CD4-positive, alpha-beta T cell treated with Interleukin-4 for 4 hours (primary cell): ENCODE results near the gene KCNQ1.

ENCODE experiments used
- DNase-seq: peaks from one replicate; pipeline ENCODE4 v3.0.0-alpha.2; 2020

Gene KCNQ1

GRCh38 chr11:2760196-2760871, 315.5 kb downstream of the KCNQ1 start:
- DNase-seq = no peak

DNA sequence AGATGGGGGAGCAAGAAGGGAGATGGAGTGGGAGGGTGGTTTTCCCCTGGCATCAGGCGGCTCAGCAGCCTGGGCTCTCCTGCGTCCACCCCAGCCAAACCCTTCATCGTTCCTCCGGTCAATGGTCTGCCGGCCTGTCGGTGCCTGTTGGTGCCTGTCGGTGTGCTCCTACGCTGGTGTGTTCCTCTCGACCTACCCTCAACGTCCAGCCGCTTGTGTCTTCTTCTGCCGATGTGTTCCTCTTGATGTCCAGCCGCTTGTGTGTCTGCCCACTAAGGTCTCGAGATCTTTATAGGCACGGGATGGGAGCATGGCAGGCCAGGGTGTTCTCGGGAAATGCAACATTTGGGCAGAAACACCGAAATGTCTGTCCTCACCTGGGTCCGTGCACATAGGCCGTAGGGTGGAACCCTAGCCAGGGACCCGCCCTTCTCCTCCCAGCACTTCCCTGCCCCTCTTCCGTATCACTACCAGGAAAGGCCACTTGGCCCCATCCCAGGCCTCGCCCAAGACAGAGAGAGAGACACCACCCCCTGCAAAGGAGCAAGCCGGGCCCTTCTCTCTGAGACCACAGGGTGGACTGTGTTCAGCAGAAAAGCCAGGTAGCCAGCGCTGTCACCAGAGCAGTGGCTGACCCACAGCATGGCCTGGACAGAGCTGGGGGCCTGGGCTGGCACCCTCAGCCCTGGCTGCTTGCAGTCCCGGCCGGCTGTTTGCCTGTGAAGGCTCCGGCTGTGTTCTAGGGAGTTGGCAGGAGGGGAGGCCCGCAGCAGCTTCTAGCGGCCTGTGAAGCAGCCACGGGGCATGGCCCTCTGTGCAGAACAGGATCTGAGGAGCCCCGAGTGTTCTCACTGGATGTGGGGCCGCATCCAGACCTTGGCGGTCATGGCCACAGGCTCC, 316.6 kb downstream of the KCNQ1 start:
- DNase-seq = no peak

GRCh38 chr11:2762031-2762380, 317.2 kb downstream of the KCNQ1 start:
- no peak for DNase-seq

DNA sequence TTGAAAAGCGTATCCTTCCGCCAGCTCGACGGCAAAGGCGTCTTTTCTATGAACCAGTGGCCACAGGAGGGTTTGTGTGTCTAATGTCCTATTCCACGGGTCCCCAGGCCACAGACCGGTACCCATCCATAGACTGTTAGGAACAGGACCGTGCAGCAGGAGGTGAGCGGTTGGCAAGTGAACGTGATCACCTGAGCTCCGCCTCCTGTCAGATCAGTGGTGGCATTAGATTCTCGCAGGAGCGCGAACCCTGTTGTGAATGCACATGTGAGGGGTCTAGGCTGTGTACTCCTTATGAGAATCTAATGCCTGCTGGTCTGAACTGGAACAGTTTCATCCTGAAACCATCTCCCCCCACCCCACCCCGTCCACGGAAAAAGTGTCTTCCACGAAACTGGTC, 317.6 kb downstream of the KCNQ1 start:
- no peak for DNase-seq

DNA sequence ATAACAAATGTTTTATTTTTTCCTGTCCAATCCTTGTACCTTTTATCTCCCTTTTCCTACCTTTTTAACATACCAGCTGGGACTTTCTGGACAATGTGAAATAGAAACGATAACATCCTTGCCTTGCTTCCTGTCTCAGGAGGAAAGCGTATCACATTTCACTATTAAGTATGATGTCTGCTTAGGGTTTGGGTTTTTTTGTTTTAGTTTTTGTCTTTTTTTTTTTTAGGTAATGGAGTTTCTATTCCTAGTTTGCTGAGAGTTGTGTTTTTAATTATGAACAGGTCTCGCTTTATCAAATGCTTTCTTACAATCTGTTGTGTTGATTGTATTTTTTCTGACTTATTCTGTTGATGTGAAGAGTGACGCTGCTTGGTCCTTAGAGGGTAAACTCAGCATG, 319.2 kb downstream of the KCNQ1 start:
- no peak for DNase-seq

DNA sequence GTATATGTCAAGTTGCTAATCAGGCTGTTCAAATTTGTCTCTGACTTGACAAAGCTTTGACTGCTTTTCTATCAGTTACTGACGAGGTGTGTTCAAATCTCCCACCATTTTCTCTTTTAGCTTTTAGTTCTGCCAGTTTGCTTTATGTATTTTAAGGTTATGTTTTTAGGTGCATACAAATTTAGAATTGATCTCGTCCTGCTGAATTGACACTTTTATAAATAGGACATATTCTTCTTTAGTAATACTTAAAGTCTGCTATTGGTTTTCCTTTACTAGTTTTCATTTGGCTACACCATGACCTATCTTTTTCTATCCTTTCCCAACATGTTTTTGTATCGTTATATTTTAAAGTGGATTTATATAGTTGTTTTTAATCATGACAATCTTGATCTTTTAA, 320.7 kb downstream of the KCNQ1 start:
- DNase-seq = no peak

DNA sequence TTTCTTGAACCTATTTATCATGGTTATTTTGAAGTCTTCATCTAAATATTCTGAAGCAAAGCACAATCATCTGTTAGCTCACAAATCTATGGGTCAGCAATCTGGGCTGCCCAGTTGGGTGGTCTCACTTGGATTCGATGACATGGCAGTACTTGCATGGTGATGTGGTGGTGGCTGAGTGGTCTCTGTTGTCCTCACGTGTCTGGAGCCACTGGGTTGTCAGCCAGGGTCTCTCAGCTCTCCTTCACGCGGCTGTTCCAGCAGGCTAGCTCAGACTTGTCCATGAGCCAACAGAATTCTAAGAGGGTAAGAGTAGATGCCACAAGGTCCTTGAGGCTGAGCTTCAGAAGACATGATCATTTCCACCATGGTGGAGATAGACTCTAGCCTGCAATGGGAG, 321.4 kb downstream of the KCNQ1 start:
- no peak for DNase-seq

- DNase-seq = no peak
Measured at GRCh38 chr11:2767071-2767470, 322.3 kb downstream of the KCNQ1 start.

DNA sequence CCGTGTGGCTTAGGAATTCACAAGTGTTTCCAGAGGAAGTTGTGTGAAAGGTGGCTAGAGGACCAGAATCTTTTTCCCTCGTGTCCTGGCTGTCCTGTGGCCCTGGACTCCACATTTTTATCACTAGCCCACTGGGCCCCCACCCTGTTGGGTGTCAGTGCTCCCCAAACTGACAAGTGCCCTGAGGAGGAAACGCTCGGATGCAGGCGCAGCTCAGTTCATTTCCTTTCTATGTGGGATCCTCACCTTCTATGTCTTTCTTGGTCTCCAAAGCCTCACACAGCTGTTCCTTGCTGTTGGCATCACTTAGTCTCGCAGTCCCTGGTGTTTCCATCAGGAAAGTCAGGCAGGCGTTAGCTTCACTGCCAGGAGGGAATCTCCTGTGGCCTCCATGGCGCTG, 323.0 kb downstream of the KCNQ1 start:
- no peak for DNase-seq

DNA sequence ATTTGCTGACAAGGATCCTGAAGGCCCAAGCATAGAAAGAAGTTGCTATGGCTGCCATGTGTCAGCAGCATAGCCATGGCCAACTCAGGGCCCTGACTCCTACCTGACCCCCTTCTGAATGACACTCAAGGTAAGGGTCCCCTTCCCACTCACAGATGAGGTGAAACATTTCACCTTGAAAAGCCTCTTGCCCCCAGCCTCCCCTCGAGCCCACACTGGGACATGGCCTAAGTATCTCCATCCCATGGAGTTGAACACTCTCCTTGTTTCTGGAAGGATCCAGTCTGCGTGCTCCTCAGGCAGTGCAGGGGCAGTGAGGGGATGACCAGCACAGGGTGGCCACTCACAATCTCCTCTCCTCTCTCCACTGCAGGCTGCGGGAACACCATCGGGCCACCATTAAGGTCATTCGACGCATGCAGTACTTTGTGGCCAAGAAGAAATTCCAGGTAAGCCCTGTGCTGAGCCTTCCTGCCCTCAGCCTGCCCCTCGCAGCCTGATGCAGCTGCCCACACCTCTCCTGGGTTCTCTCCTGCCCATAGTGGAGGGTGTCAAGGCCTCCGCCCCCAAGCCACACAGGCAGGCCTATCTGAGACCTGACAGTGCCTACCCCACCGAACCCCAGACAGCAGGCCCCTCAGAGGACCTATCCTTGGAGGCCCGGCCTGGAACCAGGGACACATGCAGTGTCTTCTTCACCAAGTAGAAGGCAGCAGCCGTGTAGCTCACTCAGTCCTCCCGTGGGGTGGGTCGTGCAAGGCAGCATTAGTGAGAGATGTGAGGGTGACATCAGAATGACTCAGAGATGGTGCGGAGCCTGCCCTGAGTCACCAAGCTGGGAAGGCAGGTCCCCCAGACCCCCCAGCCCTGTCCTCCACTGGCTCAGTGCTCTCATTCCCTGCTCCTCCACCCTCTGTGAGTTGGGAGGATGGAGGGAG, 323.9 kb downstream of the KCNQ1 start:
- DNase-seq = no peak

- no peak for DNase-seq
Measured at GRCh38 chr11:2769409-2770095, 324.7 kb downstream of the KCNQ1 start.

DNA sequence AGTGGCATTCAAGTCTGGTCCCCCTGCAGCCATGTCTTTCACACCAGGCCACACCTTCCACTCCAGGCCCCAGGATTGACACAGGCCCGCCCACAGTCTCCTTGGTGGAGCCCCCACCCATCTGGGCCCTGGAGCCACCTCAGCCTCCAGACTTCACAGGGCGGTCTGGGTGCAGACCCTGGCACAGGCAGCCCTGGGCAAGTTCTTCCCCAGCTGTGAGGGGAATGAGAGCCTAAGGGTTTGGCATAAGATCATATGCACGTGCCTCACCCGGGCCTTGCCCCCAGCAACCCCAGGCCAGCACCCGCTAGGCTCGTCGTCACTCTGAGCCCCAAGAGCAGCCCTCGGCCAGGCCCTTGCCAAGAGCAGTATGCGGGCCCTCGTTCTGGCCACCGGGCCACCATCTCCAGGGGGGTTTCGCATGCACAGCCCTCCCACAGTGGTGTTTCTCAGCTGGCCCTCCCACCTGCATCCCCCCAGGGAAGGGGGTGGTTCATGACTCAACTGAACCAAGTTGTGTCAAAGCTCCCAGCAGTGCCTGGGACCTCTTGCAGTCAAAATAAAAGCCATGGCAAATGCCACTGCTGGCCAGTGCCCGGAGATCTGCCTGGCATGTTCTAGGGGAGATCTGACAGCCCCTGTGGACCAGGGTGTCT, 325.4 kb downstream of the KCNQ1 start:
- DNase-seq = no peak

DNA sequence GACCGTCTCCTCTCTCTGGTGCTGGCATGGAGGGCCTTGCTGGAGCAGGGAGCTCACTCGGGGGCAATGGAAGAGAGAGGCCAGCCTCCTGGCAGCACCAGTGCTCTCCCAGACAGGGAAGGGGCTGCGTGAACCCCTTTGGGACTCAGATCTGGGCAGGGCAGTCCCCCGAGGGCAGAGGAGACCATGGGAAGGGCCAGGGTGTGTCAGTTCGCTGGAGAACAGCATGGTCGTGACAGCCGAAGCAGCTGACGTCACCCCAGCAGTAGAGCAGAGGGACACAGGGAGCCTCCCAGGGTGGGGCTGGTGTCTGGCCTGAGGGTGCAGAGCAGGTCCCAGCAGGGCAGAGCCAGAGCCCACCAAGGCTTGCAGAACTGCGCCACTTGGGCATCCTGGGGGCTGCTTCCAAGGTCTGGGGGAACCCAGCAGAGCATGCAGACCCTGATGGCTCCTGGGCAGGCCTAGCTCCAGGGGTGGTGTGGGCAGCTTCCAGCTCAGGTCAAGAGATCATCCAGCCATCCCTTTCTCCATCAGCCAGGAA, 326.0 kb downstream of the KCNQ1 start:
- no peak for DNase-seq

DNA sequence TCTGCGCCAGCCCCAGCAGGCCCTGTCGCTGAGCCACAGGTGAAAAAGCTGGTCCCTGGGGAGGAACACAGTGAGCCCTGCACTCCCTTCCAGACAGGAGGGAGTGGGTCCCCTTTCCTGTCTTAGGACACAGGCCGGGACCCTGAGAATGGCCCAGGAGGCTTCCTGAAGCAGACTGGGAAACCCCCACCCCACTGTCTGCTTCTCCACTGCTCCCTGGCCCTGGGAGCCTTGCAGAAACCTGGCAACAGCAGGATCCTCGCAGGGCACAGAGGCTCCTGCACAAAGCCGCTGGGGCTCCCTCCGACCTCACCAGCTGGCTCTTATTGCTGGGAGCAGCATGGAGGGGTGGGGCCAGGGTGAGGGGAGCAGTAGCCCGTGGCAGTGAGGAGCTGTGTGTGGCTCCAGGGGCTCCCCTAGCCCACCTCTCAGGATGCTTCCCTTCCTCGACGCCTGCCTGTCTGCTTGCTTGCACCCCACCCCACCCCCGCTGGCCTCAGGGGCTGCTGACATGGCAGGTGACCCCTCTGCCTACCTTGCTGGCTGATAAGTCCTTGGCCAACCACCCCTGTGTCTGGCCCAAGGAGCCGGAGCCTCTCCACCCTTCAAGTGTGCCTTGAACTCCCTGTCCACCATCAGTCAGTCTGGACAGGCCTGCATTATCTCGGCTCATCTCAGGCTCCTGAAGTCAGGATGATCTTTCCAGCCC, 327.1 kb downstream of the KCNQ1 start:
- no peak for DNase-seq

GRCh38 chr11:2772544-2773031, 327.8 kb downstream of the KCNQ1 start:
- DNase-seq = no peak

DNA sequence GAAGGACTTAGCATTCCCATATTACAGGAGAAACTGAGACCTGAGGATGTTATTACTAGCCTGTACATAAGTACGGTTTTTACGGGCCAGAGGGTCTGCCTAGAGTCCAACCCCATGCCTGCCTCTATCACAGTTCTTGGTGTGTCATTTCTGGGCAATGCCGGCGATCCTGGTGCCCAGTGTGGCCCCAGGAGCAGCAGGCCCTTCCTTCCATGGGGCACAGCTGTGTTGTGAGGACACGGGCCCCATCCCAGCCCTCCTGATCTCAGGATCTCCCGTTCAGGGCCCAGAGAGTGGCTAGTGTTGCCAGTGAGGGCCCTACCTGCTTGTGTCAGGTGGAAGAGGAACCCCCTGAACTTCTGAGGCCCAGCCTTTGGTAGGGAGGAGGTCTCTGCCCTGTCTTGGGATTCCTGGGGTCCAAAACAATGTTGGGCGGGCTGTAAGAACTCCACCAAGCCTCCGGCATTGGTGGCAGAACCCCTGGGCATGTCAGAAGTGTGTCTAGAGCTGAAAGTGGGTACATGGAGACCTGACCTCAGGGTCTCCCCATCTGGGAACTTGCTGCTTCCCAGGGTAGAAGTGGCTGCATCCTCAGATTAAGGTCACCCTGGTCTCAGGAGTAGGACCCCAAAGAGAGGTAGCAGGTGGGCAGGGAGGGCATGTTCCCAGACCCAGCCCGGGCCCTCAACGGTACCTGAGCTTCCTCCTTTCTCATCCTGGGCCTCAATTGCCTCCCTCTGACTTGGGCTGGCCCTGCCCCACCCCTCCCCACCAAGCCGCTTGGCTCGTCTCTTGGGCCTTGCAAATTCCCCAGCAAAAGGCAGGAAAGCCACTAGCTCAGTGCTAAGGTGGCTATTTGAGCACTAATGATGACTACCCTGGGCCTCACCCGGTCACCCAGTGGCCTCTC, 329.6 kb downstream of the KCNQ1 start:
- DNase-seq = no peak

GRCh38 chr11:2775083-2775625, 330.3 kb downstream of the KCNQ1 start:
- DNase-seq = no peak

DNA sequence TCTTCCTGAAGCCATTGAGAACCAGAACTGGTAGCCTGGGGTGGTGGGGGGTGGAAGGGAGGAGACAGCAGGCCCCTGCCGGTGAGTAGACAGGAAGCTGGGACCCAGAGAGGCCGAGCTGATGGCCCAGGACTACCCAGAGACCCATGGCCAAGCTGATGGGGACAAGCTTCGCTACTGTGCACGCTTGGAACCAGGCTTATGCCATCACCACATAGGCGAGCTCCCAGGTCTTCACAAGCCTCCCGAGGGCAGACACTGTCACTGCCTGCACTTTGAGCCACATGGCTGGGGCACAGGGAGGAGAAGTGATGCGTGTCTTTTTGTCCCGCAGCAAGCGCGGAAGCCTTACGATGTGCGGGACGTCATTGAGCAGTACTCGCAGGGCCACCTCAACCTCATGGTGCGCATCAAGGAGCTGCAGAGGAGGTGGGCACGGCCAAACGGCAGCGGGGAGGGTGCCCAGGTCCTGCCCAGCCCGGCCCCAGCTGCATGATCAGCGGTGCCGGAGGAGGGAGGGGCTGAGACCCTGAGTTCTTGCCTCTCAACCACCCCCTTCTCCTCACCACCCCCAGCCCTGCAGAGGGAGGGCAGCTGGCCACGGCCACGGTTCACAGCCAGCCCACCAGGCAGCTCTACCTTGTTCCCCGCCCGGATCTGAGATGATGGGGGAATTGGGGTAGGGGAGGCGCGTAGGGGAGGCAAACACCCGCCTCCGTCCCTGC, 331.0 kb downstream of the KCNQ1 start:
- DNase-seq = no peak
